Activated T-cell treated with anti-CD3 and anti-CD28 coated beads, Interleukin-2, amount 50 U/mL, for 24 hours (primary cell): ENCODE data around the gene STAT3.

Experiments
- DNase-seq: peaks from one replicate; pipeline ENCODE4 v3.0.0-alpha.2; 2020
- H3K27ac Mint-ChIP-seq: 2 replicates; pipeline ENCODE4 v1.8.0; 2020; ENCODE audit warnings: mild to moderate bottlenecking, mixed read lengths
- H3K27me3 Mint-ChIP-seq: 2 replicates; pipeline ENCODE4 v1.8.0; 2020; ENCODE audit warnings: mixed read lengths
- H3K36me3 Mint-ChIP-seq: 2 replicates; pipeline ENCODE4 v1.8.0; 2020; ENCODE audit warnings: low read depth, mixed read lengths
- H3K4me1 Mint-ChIP-seq: 2 replicates; pipeline ENCODE4 v1.8.0; 2020; ENCODE audit warnings: low read depth, mixed read lengths
- H3K4me3 Mint-ChIP-seq: 2 replicates; pipeline ENCODE4 v1.8.0; 2020; ENCODE audit warnings: mild to moderate bottlenecking, moderate library complexity, mixed read lengths
- H3K9me3 Mint-ChIP-seq: 2 replicates; pipeline ENCODE4 v1.8.0; 2020; ENCODE audit warnings: mixed read lengths

Gene STAT3

GRCh38 chr17:42285346-42286050 lies 102.7 kb downstream of the STAT3 start:
- DNase-seq = no peak
- Mint-ChIP-seq H3K4me3 (peak overlapping the region; percentile 85), H3K27me3 (no peaks in the 10 kb centered on the region), H3K9me3 (no peaks in the 10 kb centered on the region), H3K36me3 (peaks cover 67% of the 10 kb centered on the region), H3K27ac (peak overlapping the region; percentile 83), H3K4me1 (peaks cover 62% of the 10 kb centered on the region)

GRCh38 chr17:42284566-42284965 lies 103.7 kb downstream of the STAT3 start:
- Mint-ChIP-seq H3K36me3 (peaks cover 60% of the 10 kb centered on the region), H3K9me3 (no peaks in the 10 kb centered on the region), H3K4me1 (peaks cover 55% of the 10 kb centered on the region), H3K27ac (peak overlapping the region; percentile 18), H3K4me3 (no peak overlapping the region), H3K27me3 (no peaks in the 10 kb centered on the region)
- no peak for DNase-seq

- DNase-seq = no peak
- Mint-ChIP-seq H3K4me1 (peaks cover 53% of the 10 kb centered on the region), H3K9me3 (no peaks in the 10 kb centered on the region), H3K27ac (peak overlapping the region; percentile 33), H3K4me3 (no peak overlapping the region), H3K27me3 (no peaks in the 10 kb centered on the region), H3K36me3 (peaks cover 59% of the 10 kb centered on the region)
These were observed 104.2 kb downstream of the STAT3 start for GRCh38 chr17:42284024-42284369.

- H3K27ac Mint-ChIP-seq = peak overlapping the region; percentile 86
- H3K9me3 Mint-ChIP-seq = no peaks in the 10 kb centered on the region
- H3K27me3 Mint-ChIP-seq = no peaks in the 10 kb centered on the region
- peaks cover 57% of the 10 kb centered on the region for H3K36me3 Mint-ChIP-seq
- H3K4me1 Mint-ChIP-seq = peaks cover 53% of the 10 kb centered on the region
- H3K4me3 Mint-ChIP-seq = no peak overlapping the region
- DNase-seq = peak; percentile 30
These were observed 104.8 kb downstream of the STAT3 start for GRCh38 chr17:42283241-42284023.

- H3K4me3 Mint-ChIP-seq = no peak overlapping the region
- H3K9me3 Mint-ChIP-seq = no peaks in the 10 kb centered on the region
- H3K27me3 Mint-ChIP-seq = no peaks in the 10 kb centered on the region
- peaks cover 55% of the 10 kb centered on the region for H3K4me1 Mint-ChIP-seq
- no peak for DNase-seq
- peaks cover 58% of the 10 kb centered on the region for H3K36me3 Mint-ChIP-seq
- peak overlapping the region; percentile 86 for H3K27ac Mint-ChIP-seq
These were observed 105.7 kb downstream of the STAT3 start for GRCh38 chr17:42282478-42283080.

GRCh38 chr17:42281571-42282096 lies 106.6 kb downstream of the STAT3 start:
- peak overlapping the region; percentile 86 for H3K27ac Mint-ChIP-seq
- H3K9me3 Mint-ChIP-seq = no peaks in the 10 kb centered on the region
- DNase-seq = no peak
- H3K27me3 Mint-ChIP-seq = no peaks in the 10 kb centered on the region
- H3K36me3 Mint-ChIP-seq = peaks cover 53% of the 10 kb centered on the region
- H3K4me3 Mint-ChIP-seq = no peak overlapping the region
- H3K4me1 Mint-ChIP-seq = peaks cover 56% of the 10 kb centered on the region

- Mint-ChIP-seq H3K4me1 (peaks cover 45% of the 10 kb centered on the region), H3K4me3 (no peak overlapping the region), H3K9me3 (no peaks in the 10 kb centered on the region), H3K36me3 (peaks cover 49% of the 10 kb centered on the region), H3K27ac (peak overlapping the region; percentile 10), H3K27me3 (no peaks in the 10 kb centered on the region)
- no peak for DNase-seq
These were observed 108.2 kb downstream of the STAT3 start for GRCh38 chr17:42279776-42280630.

- peaks cover 42% of the 10 kb centered on the region for H3K4me1 Mint-ChIP-seq
- peaks cover 43% of the 10 kb centered on the region for H3K36me3 Mint-ChIP-seq
- H3K27ac Mint-ChIP-seq = peak overlapping the region; percentile 86
These were observed 110.9 kb downstream of the STAT3 start for GRCh38 chr17:42277342-42277712.

GRCh38 chr17:42276609-42277341 lies 111.5 kb downstream of the STAT3 start:
- H3K4me1 Mint-ChIP-seq = peaks cover 44% of the 10 kb centered on the region
- H3K27ac Mint-ChIP-seq = peak overlapping the region; percentile 86
- peak overlapping the region; percentile 76 for H3K4me3 Mint-ChIP-seq
- peaks cover 41% of the 10 kb centered on the region for H3K36me3 Mint-ChIP-seq
- no peaks in the 10 kb centered on the region for H3K9me3 Mint-ChIP-seq
- DNase-seq = no peak
- no peaks in the 10 kb centered on the region for H3K27me3 Mint-ChIP-seq

More at GRCh38 chr17:42277342-42277712, 110.9 kb downstream of the STAT3 start:
- H3K27me3 Mint-ChIP-seq = no peaks in the 10 kb centered on the region
- DNase-seq = no peak
- H3K9me3 Mint-ChIP-seq = no peaks in the 10 kb centered on the region
- peak overlapping the region; percentile 76 for H3K4me3 Mint-ChIP-seq

- peak; percentile 83 for DNase-seq
- H3K4me3 Mint-ChIP-seq = peak within 1 kb of the TSS; percentile 88
- peak within 1 kb of the TSS; percentile 93 for H3K27ac Mint-ChIP-seq
- H3K4me1 Mint-ChIP-seq = peaks cover 47% of the 10 kb centered on the region
- H3K36me3 Mint-ChIP-seq = peaks cover 44% of the 10 kb centered on the region
- no peaks in the 10 kb centered on the region for H3K27me3 Mint-ChIP-seq
- H3K9me3 Mint-ChIP-seq = no peaks in the 10 kb centered on the region
These were observed 112.0 kb downstream of the STAT3 start, which contains the start of gene STAT5B for GRCh38 chr17:42276359-42276608. STAT5B (minus strand) TSS chr17:42276391; CDS start chr17:42232127, 44,264 bp downstream.

GRCh38 chr17:42275527-42276358 lies 112.5 kb downstream of the STAT3 start:
- Mint-ChIP-seq H3K9me3 (no peaks in the 10 kb centered on the region), H3K4me3 (peak overlapping the region; percentile 88), H3K27ac (peak overlapping the region; percentile 93), H3K27me3 (no peaks in the 10 kb centered on the region), H3K4me1 (peaks cover 52% of the 10 kb centered on the region), H3K36me3 (peaks cover 47% of the 10 kb centered on the region)
- DNase-seq = peak; percentile 67

- DNase-seq = no peak
- Mint-ChIP-seq H3K4me1 (peaks cover 59% of the 10 kb centered on the region), H3K27ac (peak overlapping the region; percentile 93), H3K4me3 (peak overlapping the region; percentile 88), H3K36me3 (peaks cover 53% of the 10 kb centered on the region), H3K27me3 (no peaks in the 10 kb centered on the region), H3K9me3 (no peaks in the 10 kb centered on the region)
These were observed 113.3 kb downstream of the STAT3 start for GRCh38 chr17:42274812-42275526.

GRCh38 chr17:42274253-42274542 lies 114.0 kb downstream of the STAT3 start:
- H3K9me3 Mint-ChIP-seq = no peaks in the 10 kb centered on the region
- no peaks in the 10 kb centered on the region for H3K27me3 Mint-ChIP-seq
- DNase-seq = no peak
- H3K4me3 Mint-ChIP-seq = peak overlapping the region; percentile 88
- peaks cover 56% of the 10 kb centered on the region for H3K36me3 Mint-ChIP-seq
- peak overlapping the region; percentile 93 for H3K27ac Mint-ChIP-seq
- peaks cover 64% of the 10 kb centered on the region for H3K4me1 Mint-ChIP-seq
